ENCODE measurements around the gene XYLT1. TPM values are rescaled to one million over a fixed set of nuclear protein-coding genes. Genes with fewer than 3 reads are reported as not detected.

The XYLT1 gene
- polyA plus RNA-seq, 1 of the 3 experiments (the other 2 are of a cell fraction), result 17.6 TPM

DNA sequence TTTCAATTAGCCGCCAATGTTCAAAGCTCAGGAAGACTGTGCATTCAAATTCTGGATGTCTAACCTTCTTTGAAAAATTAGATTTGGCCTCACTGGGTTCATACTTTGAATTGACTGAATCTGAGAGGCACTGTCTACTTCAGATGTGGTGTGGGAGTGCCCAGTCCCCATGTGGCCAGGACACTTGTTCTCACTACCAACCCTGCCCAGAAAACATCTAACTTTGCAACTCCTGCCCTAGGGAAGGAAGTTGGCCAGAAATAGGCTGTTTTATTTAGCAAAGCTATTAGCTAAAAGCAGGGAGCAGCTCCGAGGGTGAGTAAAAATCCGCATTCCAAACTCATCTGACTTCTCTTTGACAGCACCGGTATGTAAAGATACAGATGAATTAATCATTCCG lies 86.3 kb downstream of the XYLT1 start:
- H3K9ac ChIP-seq, result no peak overlapping the region
- ChIA-PET POLR2A (no interaction called here), CTCF (interaction anchor here (1.0 kb wide), 1 partner anchor 89 kb away, joined by 3 read pairs; no protein-coding TSS in a partner anchor)
- no peaks in the 10 kb centered on the region for H3K9me3 ChIP-seq
- peaks cover 100% of the 10 kb centered on the region for H4K20me1 ChIP-seq (ENCODE audit: insufficient read depth)
- H3K4me3 ChIP-seq (ENCODE audit: low read depth in 2 of 2, low read length in 1 of 2), result no peak overlapping the region
- WGBS (ENCODE audit: low lambda C conversion rate), result 89% methylated on average over 5 of the region's 5 CpGs
- no peak for DNase-seq
- H3K79me2 ChIP-seq (ENCODE audit: insufficient read depth), result peaks cover 100% of the 10 kb centered on the region
- no peak overlapping the region for H2AFZ ChIP-seq (ENCODE audit: low read depth)
- peaks cover 11 to 53% of the 10 kb centered on the region in 2 experiments; a peak in 2 of 4 replicates for H3K4me1 ChIP-seq (ENCODE audit: control insufficient read depth in 1 of 2, insufficient read depth in 2 of 2, low read depth in 1 of 2, low read length in 1 of 2)
- peak overlapping the region in 1 of 2 experiments; percentile 8; a peak in 1 of 4 replicates for H3K27ac ChIP-seq (ENCODE audit: low read depth in 2 of 2, low read length in 1 of 2)
- H3K4me2 ChIP-seq, result no peak overlapping the region
- no peaks in the 10 kb centered on the region for H3K9me2 ChIP-seq
- TF ChIP-seq FOXJ3 (CRISPR knock-in tag; IDR thresholded peaks at IDR 0.05) (no peak), FOXM1 (IDR thresholded peaks at IDR 0.05; ENCODE audit: low read depth) (no peak), TEAD4 (IDR thresholded peaks at IDR 0.05; ENCODE audit: borderline replicate concordance, insufficient read depth) (no peak), CHD2 (IDR thresholded peaks at IDR 0.05; ENCODE audit: low read length, partially characterized antibody) (no peak), GATA2 (CRISPR knock-in tag; IDR thresholded peaks at IDR 0.05) (no peak), RCOR1 (IDR thresholded peaks at IDR 0.05; ENCODE audit: low read length) (no peak), RXRA (IDR thresholded peaks at IDR 0.05; ENCODE audit: borderline replicate concordance, low read depth) (no peak), YY1 (IDR thresholded peaks at IDR 0.05; ENCODE audit: low read depth) (no peak)
- TF ChIP-seq, protein P1, sequence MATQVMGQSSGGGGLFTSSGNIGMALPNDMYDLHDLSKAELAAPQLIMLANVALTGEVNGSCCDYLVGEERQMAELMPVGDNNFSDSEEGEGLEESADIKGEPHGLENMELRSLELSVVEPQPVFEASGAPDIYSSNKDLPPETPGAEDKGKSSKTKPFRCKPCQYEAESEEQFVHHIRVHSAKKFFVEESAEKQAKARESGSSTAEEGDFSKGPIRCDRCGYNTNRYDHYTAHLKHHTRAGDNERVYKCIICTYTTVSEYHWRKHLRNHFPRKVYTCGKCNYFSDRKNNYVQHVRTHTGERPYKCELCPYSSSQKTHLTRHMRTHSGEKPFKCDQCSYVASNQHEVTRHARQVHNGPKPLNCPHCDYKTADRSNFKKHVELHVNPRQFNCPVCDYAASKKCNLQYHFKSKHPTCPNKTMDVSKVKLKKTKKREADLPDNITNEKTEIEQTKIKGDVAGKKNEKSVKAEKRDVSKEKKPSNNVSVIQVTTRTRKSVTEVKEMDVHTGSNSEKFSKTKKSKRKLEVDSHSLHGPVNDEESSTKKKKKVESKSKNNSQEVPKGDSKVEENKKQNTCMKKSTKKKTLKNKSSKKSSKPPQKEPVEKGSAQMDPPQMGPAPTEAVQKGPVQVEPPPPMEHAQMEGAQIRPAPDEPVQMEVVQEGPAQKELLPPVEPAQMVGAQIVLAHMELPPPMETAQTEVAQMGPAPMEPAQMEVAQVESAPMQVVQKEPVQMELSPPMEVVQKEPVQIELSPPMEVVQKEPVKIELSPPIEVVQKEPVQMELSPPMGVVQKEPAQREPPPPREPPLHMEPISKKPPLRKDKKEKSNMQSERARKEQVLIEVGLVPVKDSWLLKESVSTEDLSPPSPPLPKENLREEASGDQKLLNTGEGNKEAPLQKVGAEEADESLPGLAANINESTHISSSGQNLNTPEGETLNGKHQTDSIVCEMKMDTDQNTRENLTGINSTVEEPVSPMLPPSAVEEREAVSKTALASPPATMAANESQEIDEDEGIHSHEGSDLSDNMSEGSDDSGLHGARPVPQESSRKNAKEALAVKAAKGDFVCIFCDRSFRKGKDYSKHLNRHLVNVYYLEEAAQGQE (IDR thresholded peaks at IDR 0.05; ENCODE audit: low read depth, low read length), result no peak
- TF ChIP-seq, protein P2, sequence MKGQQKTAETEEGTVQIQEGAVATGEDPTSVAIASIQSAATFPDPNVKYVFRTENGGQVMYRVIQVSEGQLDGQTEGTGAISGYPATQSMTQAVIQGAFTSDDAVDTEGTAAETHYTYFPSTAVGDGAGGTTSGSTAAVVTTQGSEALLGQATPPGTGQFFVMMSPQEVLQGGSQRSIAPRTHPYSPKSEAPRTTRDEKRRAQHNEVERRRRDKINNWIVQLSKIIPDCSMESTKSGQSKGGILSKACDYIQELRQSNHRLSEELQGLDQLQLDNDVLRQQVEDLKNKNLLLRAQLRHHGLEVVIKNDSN (IDR thresholded peaks at IDR 0.05; ENCODE audit: borderline replicate concordance, low read depth), result no peak
- TF ChIP-seq, protein P3, sequence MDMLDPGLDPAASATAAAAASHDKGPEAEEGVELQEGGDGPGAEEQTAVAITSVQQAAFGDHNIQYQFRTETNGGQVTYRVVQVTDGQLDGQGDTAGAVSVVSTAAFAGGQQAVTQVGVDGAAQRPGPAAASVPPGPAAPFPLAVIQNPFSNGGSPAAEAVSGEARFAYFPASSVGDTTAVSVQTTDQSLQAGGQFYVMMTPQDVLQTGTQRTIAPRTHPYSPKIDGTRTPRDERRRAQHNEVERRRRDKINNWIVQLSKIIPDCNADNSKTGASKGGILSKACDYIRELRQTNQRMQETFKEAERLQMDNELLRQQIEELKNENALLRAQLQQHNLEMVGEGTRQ (IDR thresholded peaks at IDR 0.05; ENCODE audit: borderline replicate concordance, low read depth, low read length), result no peak
- H3K27me3 ChIP-seq (ENCODE audit: insufficient read depth), result no peaks in the 10 kb centered on the region
- H3F3A ChIP-seq (replicated peaks; ENCODE audit: insufficient read depth), result peaks cover 33% of the 10 kb centered on the region
- H3K36me3 ChIP-seq (replicated peaks in 1 of 2; ENCODE audit: control insufficient read depth in 1 of 2, insufficient read depth in 2 of 2, low read length in 1 of 2), result peaks cover 0 to 15% of the 10 kb centered on the region in 2 experiments

All from SK-N-SH (cell line).